ENCODE measurements around the gene CSKMT. TPM values are rescaled to one million over a fixed set of nuclear protein-coding genes. Genes with fewer than 3 reads are reported as not detected.
"Not testable (repeated sequence)": the region's sequence is repeated elsewhere in the genome, so short reads cannot be mapped to it uniquely, and the experiment has no call there.

The CSKMT gene
- total RNA-seq, 1 experiment from 2014 or later = 38.1 TPM

GRCh38 chr11:62671608-62672389 is 6.7 kb downstream of the CSKMT start, which contains the start of the genes LBHD1 and UQCC3:
Gene LBHD1, minus strand, starts transcription at chr11:62672267. Its CDS starts 2,236 bp downstream, at chr11:62670031.
Gene UQCC3, plus strand, starts transcription at chr11:62671673. Its CDS starts 73 bp downstream, at chr11:62671746.
- Histone ChIP-seq H3K4me3 (ENCODE audit: insufficient read depth, low read depth, low read length) (peak within 1 kb of the TSS; percentile 92), H3K27me3 (ENCODE audit: control insufficient read depth, insufficient read depth, low read length) (no peaks in the 10 kb centered on the region), H3K36me3 (replicated peaks; ENCODE audit: control insufficient read depth, insufficient read depth, low read length) (peaks cover 15% of the 10 kb centered on the region)
- peak; percentile 93 for DNase-seq

GRCh38 chr11:62673196-62673525 is 8.0 kb downstream of the CSKMT start:
- Histone ChIP-seq H3K4me3 (ENCODE audit: insufficient read depth, low read depth, low read length) (no peak overlapping the region), H3K27me3 (ENCODE audit: control insufficient read depth, insufficient read depth, low read length) (no peaks in the 10 kb centered on the region), H3K36me3 (replicated peaks; ENCODE audit: control insufficient read depth, insufficient read depth, low read length) (peaks cover 18% of the 10 kb centered on the region)
- peak; percentile 8 for DNase-seq

GRCh38 chr11:62675415-62675814 is 10.3 kb downstream of the CSKMT start:
- not testable (repeated sequence) for H3K4me3 ChIP-seq (ENCODE audit: insufficient read depth, low read depth, low read length); DNase-seq; H3K27me3 ChIP-seq (ENCODE audit: control insufficient read depth, insufficient read depth, low read length)
- peaks cover 18% of the 10 kb centered on the region for H3K36me3 ChIP-seq (replicated peaks; ENCODE audit: control insufficient read depth, insufficient read depth, low read length)

- peaks cover 18% of the 10 kb centered on the region for H3K36me3 ChIP-seq (replicated peaks; ENCODE audit: control insufficient read depth, insufficient read depth, low read length)
- no peak overlapping the region for H3K4me3 ChIP-seq (ENCODE audit: insufficient read depth, low read depth, low read length)
- no peaks in the 10 kb centered on the region for H3K27me3 ChIP-seq (ENCODE audit: control insufficient read depth, insufficient read depth, low read length)
- peak; percentile 43 for DNase-seq
Measured at GRCh38 chr11:62676698-62677097, 11.6 kb downstream of the CSKMT start.

- H3K27me3 ChIP-seq (ENCODE audit: control insufficient read depth, insufficient read depth, low read length) = no peaks in the 10 kb centered on the region
- no peak overlapping the region for H3K4me3 ChIP-seq (ENCODE audit: insufficient read depth, low read depth, low read length)
- DNase-seq = no peak
- peaks cover 18% of the 10 kb centered on the region for H3K36me3 ChIP-seq (replicated peaks; ENCODE audit: control insufficient read depth, insufficient read depth, low read length)
Measured at GRCh38 chr11:62677156-62677555, 12.0 kb downstream of the CSKMT start.

GRCh38 chr11:62677714-62678113 is 12.6 kb downstream of the CSKMT start:
- H3K4me3 ChIP-seq (ENCODE audit: insufficient read depth, low read depth, low read length) = 0 out of 2 replicates have a peak overlapping the region, but pooled peaks have one; percentile 97
- peaks cover 18% of the 10 kb centered on the region for H3K36me3 ChIP-seq (replicated peaks; ENCODE audit: control insufficient read depth, insufficient read depth, low read length)
- H3K27me3 ChIP-seq (ENCODE audit: control insufficient read depth, insufficient read depth, low read length) = no peaks in the 10 kb centered on the region
- DNase-seq = peak; percentile 25

- Histone ChIP-seq H3K27me3 (ENCODE audit: control insufficient read depth, insufficient read depth, low read length) (no peaks in the 10 kb centered on the region), H3K36me3 (replicated peaks; ENCODE audit: control insufficient read depth, insufficient read depth, low read length) (peaks cover 18% of the 10 kb centered on the region), H3K4me3 (ENCODE audit: insufficient read depth, low read depth, low read length) (peak overlapping the region; percentile 97)
- DNase-seq = no peak
Measured at GRCh38 chr11:62678433-62678769, 13.3 kb downstream of the CSKMT start.

GRCh38 chr11:62678770-62679696 is 13.9 kb downstream of the CSKMT start, which contains the start of gene UBXN1:
Gene UBXN1, minus strand, starts transcription at chr11:62679073. Its CDS starts 150 bp downstream, at chr11:62678923.
- peak within 1 kb of the TSS; percentile 97 for H3K4me3 ChIP-seq (ENCODE audit: insufficient read depth, low read depth, low read length)
- H3K36me3 ChIP-seq (replicated peaks; ENCODE audit: control insufficient read depth, insufficient read depth, low read length) = peaks cover 16% of the 10 kb centered on the region
- H3K27me3 ChIP-seq (ENCODE audit: control insufficient read depth, insufficient read depth, low read length) = no peaks in the 10 kb centered on the region
- peak; percentile 93 for DNase-seq

- Histone ChIP-seq H3K36me3 (replicated peaks; ENCODE audit: control insufficient read depth, insufficient read depth, low read length) (peaks cover 15% of the 10 kb centered on the region), H3K4me3 (ENCODE audit: insufficient read depth, low read depth, low read length) (no peak overlapping the region), H3K27me3 (ENCODE audit: control insufficient read depth, insufficient read depth, low read length) (no peaks in the 10 kb centered on the region)
- peak; percentile 62 for DNase-seq
Measured at GRCh38 chr11:62680825-62681240, 15.7 kb downstream of the CSKMT start.

GRCh38 chr11:62682518-62682917 is 17.4 kb downstream of the CSKMT start:
- H3K27me3 ChIP-seq (ENCODE audit: control insufficient read depth, insufficient read depth, low read length) = no peaks in the 10 kb centered on the region
- no peak overlapping the region for H3K4me3 ChIP-seq (ENCODE audit: insufficient read depth, low read depth, low read length)
- peaks cover 3% of the 10 kb centered on the region for H3K36me3 ChIP-seq (replicated peaks; ENCODE audit: control insufficient read depth, insufficient read depth, low read length)
- DNase-seq = no peak

- peaks cover 14% of the 10 kb centered on the region for H3K36me3 ChIP-seq (replicated peaks; ENCODE audit: control insufficient read depth, insufficient read depth, low read length)
- no peaks in the 10 kb centered on the region for H3K27me3 ChIP-seq (ENCODE audit: control insufficient read depth, insufficient read depth, low read length)
- DNase-seq = peak; percentile 71
- no peak overlapping the region for H3K4me3 ChIP-seq (ENCODE audit: insufficient read depth, low read depth, low read length)
Measured at GRCh38 chr11:62687508-62688396, 22.6 kb downstream of the CSKMT start.

- Histone ChIP-seq H3K4me3 (ENCODE audit: insufficient read depth, low read depth, low read length) (no peak overlapping the region), H3K27me3 (ENCODE audit: control insufficient read depth, insufficient read depth, low read length) (no peaks in the 10 kb centered on the region), H3K36me3 (replicated peaks; ENCODE audit: control insufficient read depth, insufficient read depth, low read length) (peaks cover 15% of the 10 kb centered on the region)
- no peak for DNase-seq
Measured at GRCh38 chr11:62688491-62688890, 23.4 kb downstream of the CSKMT start.

GRCh38 chr11:62689421-62690183 is 24.5 kb downstream of the CSKMT start, which contains the start of gene LRRN4CL:
Gene LRRN4CL, minus strand, starts transcription at chr11:62689530. Its CDS starts 1,022 bp downstream, at chr11:62688508.
- Histone ChIP-seq H3K36me3 (replicated peaks; ENCODE audit: control insufficient read depth, insufficient read depth, low read length) (peaks cover 17% of the 10 kb centered on the region), H3K4me3 (ENCODE audit: insufficient read depth, low read depth, low read length) (no peak within 1 kb of the TSS), H3K27me3 (ENCODE audit: control insufficient read depth, insufficient read depth, low read length) (no peaks in the 10 kb centered on the region)
- DNase-seq = peak; percentile 54

All from H7 (cell line).